K562 (cell line): ENCODE data around the gene HMCN1. TPM values are rescaled to one million over a fixed set of nuclear protein-coding genes. Genes with fewer than 3 reads are reported as not detected.

Experiments used
- ATAC-seq: fragments of 200-7000 bp; cut with Tn5 transposase; 3 replicates; pipeline ENCODE4 v1.9.1; 2020; ENCODE audit warnings: moderate library complexity
- BruUV-seq: library from RNA; stranded (reverse); fragments of 400-500 nt; replicated peaks from 2 replicates; lab custom pipeline; 2021; lab: Mats Ljungman, UMichigan
- CTCF ChIA-PET: fragments of 300-600 bp; formaldehyde crosslinking; extraction: SDS; loops from one replicate; lab custom pipeline; 2021; ENCODE audit warnings: low intra/inter-chr PET ratio; lab: Yijun Ruan, JAX
- POLR2A ChIA-PET: fragments of 300-600, 350-650 bp; sonication (Branson Sonifier 250); formaldehyde crosslinking; extraction: SDS; loops from one replicate; lab custom pipeline; 2021; ENCODE audit warnings: antibody characterized with exemption, inconsistent platforms; lab: Yijun Ruan, JAX
- DNase-seq, 4 experiments: peaks; one replicate each; pipeline versions ENCODE4 v3.0.0 to v3.0.0-alpha.2; 2011 to 2018; ENCODE audit warnings: low spot score in 3 of 4, mixed read lengths in 3 of 4; ENCODE audit errors: extremely low read depth in 1 of 4
- FAIRE-seq: peaks from 2 replicates; lab custom pipeline; 2011; peaks lifted over from hg19 to GRCh38; lab: Jason Lieb, UNC
- H2AFZ ChIP-seq: 2 replicates; pipeline ENCODE4 v1.6.0; 2011; ENCODE audit warnings: low read depth, low read length, control low read depth, inconsistent platforms
- H3K27ac ChIP-seq: fragments of 200-600 bp; 3 replicates; pipeline ENCODE4 v1.8.0; 2011; ENCODE audit warnings: low read depth, mild to moderate bottlenecking, control low read depth, inconsistent platforms, low read length, moderate library complexity, mixed read lengths; ENCODE audit errors: extremely low read depth
- H3K27me3 ChIP-seq, 2 experiments: fragments of 300-600 bp in 1 of 2; 2 replicates in 1 of 2; 3 replicates in 1 of 2; pipeline versions ENCODE4 v1.6.0 to v1.8.0; 2011; ENCODE audit warnings: inconsistent platforms in 2 of 2, low read length in 2 of 2, mild to moderate bottlenecking in 1 of 2, mixed read lengths in 1 of 2, moderate library complexity in 1 of 2; ENCODE audit not compliant: control insufficient read depth in 2 of 2, insufficient read depth in 2 of 2
- H3K36me3 ChIP-seq: fragments of 300-600 bp; 3 replicates; pipeline ENCODE4 v1.8.0; 2011; ENCODE audit warnings: mild to moderate bottlenecking, low read length, inconsistent platforms; ENCODE audit not compliant: control insufficient read depth, insufficient read depth
- H3K4me1 ChIP-seq, 2 experiments: fragments of 200-600 bp in 1 of 2; replicated peaks in 1 of 2; 2 replicates in 1 of 2; 3 replicates in 1 of 2; pipeline versions ENCODE4 v1.5.1 to v1.8.0; 2011; ENCODE audit warnings: inconsistent platforms in 2 of 2, low read length in 2 of 2, mild to moderate bottlenecking in 1 of 2, mixed read lengths in 1 of 2, moderate library complexity in 1 of 2; ENCODE audit not compliant: control insufficient read depth in 2 of 2, insufficient read depth in 2 of 2
- H3K4me2 ChIP-seq: 2 replicates; pipeline ENCODE4 v1.6.1; 2011; ENCODE audit warnings: low read length, control low read depth, inconsistent platforms, mixed read lengths; ENCODE audit not compliant: insufficient read depth
- H3K4me3 ChIP-seq: fragments of 200-600 bp; sonication (generic), shearing (Covaris generic); 2 replicates; pipeline ENCODE4 v1.5.1; 2016; ENCODE audit warnings: control low read depth, inconsistent platforms
- H3K79me2 ChIP-seq: fragments of 200-600 bp; 3 replicates; pipeline ENCODE4 v1.8.0; 2011; ENCODE audit warnings: low read length, inconsistent platforms; ENCODE audit not compliant: control insufficient read depth, insufficient read depth
- H3K9ac ChIP-seq, 2 experiments: 2 replicates each; pipeline versions ENCODE4 v1.6.0 to v1.6.1; 2011; ENCODE audit warnings: low read depth in 2 of 2, low read length in 2 of 2, control low read depth in 1 of 2, inconsistent platforms in 1 of 2, mild to moderate bottlenecking in 1 of 2, mixed read lengths in 1 of 2; ENCODE audit not compliant: insufficient read depth in 1 of 2
- H3K9me1 ChIP-seq: one replicate; pipeline ENCODE4 v1.6.0; 2011; ENCODE audit warnings: inconsistent platforms, mild to moderate bottlenecking, low read length, moderate library complexity; ENCODE audit not compliant: control insufficient read depth, insufficient read depth
- H3K9me3 ChIP-seq: replicated peaks from 2 replicates; pipeline ENCODE4 v1.5.1; 2011; ENCODE audit warnings: low read depth, low read length, inconsistent platforms; ENCODE audit not compliant: control insufficient read depth, insufficient read depth
- H4K20me1 ChIP-seq: replicated peaks from 2 replicates; pipeline ENCODE4 v1.6.1; 2011; ENCODE audit warnings: low read length, inconsistent platforms, mixed read lengths; ENCODE audit not compliant: control insufficient read depth, insufficient read depth
- CCNT2 ChIP-seq: IDR thresholded peaks from 2 replicates; pipeline ENCODE4 v1.6.1; 2011; ENCODE audit warnings: borderline replicate concordance, low read depth, mild to moderate bottlenecking, moderate library complexity, mixed read lengths, low read length; ENCODE audit not compliant: insufficient read length; ENCODE audit errors: extremely low read depth
- SRSF3 ChIP-seq: fragments of 200-400 bp; formaldehyde crosslinking; IDR thresholded peaks from 2 replicates; pipeline ENCODE4 v1.6.1; 2016; ENCODE audit warnings: mild to moderate bottlenecking, low read length, moderate library complexity; ENCODE audit not compliant: insufficient read depth
- TFAP4 ChIP-seq: sonication (generic); formaldehyde crosslinking; IDR thresholded peaks from 2 replicates; pipeline ENCODE4 v1.8.0; 2022; ENCODE audit warnings: missing genetic modification reagents, mild to moderate bottlenecking, moderate library complexity, borderline replicate concordance
- ZHX1 ChIP-seq: fragments of 150-350 bp; conservative IDR thresholded peaks from 2 replicates; pipeline ENCODE4 v1.6.1; 2014; ENCODE audit warnings: low read length
- ZNF124 ChIP-seq: sonication (generic); formaldehyde crosslinking; IDR thresholded peaks from 2 replicates; pipeline ENCODE4 v1.8.1; 2022; ENCODE audit warnings: missing genetic modification reagents
- ZNF318 ChIP-seq, 2 experiments: fragments of 450-650 bp; IDR thresholded peaks; 2 replicates each; pipeline ENCODE4 v1.6.1; 2016; ENCODE audit warnings: mild to moderate bottlenecking in 2 of 2, borderline replicate concordance in 1 of 2, low read depth in 1 of 2, moderate library complexity in 1 of 2
- whole genome bisulfite sequencing: fragments of 100-300 bp; shearing (Covaris generic); methylation state at CpG from one replicate; pipeline ENCODE4 v1.1.6; 2016; ENCODE audit warnings: low coverage, mixed read lengths; ENCODE audit not compliant: insufficient coverage; ENCODE audit errors: missing lambda C conversion rate; 5-methylcytosine and 5-hydroxymethylcytosine counted together
- in situ Hi-C: fragments of 300-500 bp; cut with MboI; formaldehyde crosslinking; loops from 4 replicates; pipeline ENCODE4 v1.15.0; 2018; ENCODE audit warnings: inconsistent platforms, mixed read lengths
- intact Hi-C: fragments of 100-400 bp; cut with micrococcal nuclease; formaldehyde crosslinking; loops from 2 replicates; pipeline ENCODE4 v1.14.2; 2022
- polyA plus RNA-seq, 8 experiments: library from polyadenylated mRNA; depleted of rRNA in 4 of 8; stranded (reverse) in 5 of 8; unstranded in 3 of 8; fragments of >200 nt; fragmentation: Nextera tagmentation in 2 of 8; fragmentation: Illumina TruSeq in 1 of 8; extraction: Ambion mirVana in 2 of 8; extraction: Trizol in 1 of 8; gene quantifications; 2 replicates each; pipeline versions ENCODE4 v1.2.1 to v1.2.3, GENCODE V29; 2011 to 2014; ENCODE audit warnings: inconsistent platforms in 1 of 8, missing spikeins in 1 of 8
- total RNA-seq, 7 experiments: library from RNA; depleted of rRNA in 6 of 7; stranded (reverse); fragments of >200 nt in 6 of 7; fragmentation: Illumina TruSeq in 2 of 7; extraction: Trizol in 2 of 7; gene quantifications; 2 replicates each; pipeline versions ENCODE4 v1.2.1 to v1.2.3, GENCODE V29; 2011 to 2021; ENCODE audit warnings: low replicate concordance in 1 of 7

The HMCN1 gene
- total and polyA plus RNA-seq, 9 of the 15 experiments (the other 6 are each of a cell fraction or from before 2014, with no cell fraction given): 0.07 to 0.36 (median 0.21) TPM

- TF ChIP-seq SRSF3: no peak
- TF ChIP-seq, all 486 proteins: peak for 0
Observed at GRCh38 chr1:185690527-185690926, 43.7 kb upstream of the HMCN1 start (continued).

GRCh38 chr1:185693654-185694053, 40.5 kb upstream of the HMCN1 start:
- Histone ChIP-seq H3K9ac (no peak overlapping the region), H3K9me1 (no peaks in the 10 kb centered on the region), H3K79me2 (no peaks in the 10 kb centered on the region), H3K36me3 (no peaks in the 10 kb centered on the region), H2AFZ (peak overlapping the region; percentile 79), H3K27me3 (no peaks in the 10 kb centered on the region), H3K4me2 (peak overlapping the region; percentile 37; the same call in 1 of the 2 replicates), H4K20me1 (no peaks in the 10 kb centered on the region), H3K4me1 (no peaks in the 10 kb centered on the region), H3K4me3 (no peak overlapping the region), H3K27ac (no peak overlapping the region), H3K9me3 (no peaks in the 10 kb centered on the region)
- no peak for FAIRE-seq
- ChIA-PET POLR2A (no interaction called here), CTCF (no interaction called here)
- 12% methylated on average over 6 of the region's 6 CpGs for WGBS
- in situ Hi-C loops (loop anchor here (10.0 kb wide), 1 partner anchor 889 kb away; no protein-coding TSS in a partner anchor), intact Hi-C loops (no loop called here)
- no peak for DNase-seq
- ATAC-seq: no peak
- BruUV-seq: no TSS peak
- TF ChIP-seq ZNF124 (no peak), ZHX1 (no peak), TFAP4 (no peak), ZNF318 (IDR thresholded peaks at IDR 0.05; ENCODE audit: borderline replicate concordance in 1 of 2, low read depth in 1 of 2) (no peak), CCNT2 (no peak)
